Hematopoietic multipotent progenitor cell treated with erythropoietin and hydrocortisone succinate and interleukin-3 and kit ligand, for 4 days (in vitro differentiated cells): ENCODE results near the gene ADCY7.

Experiments
- DNase-seq: peaks from one replicate; pipeline ENCODE4 v3.0.0-alpha.2; 2015

ADCY7 gene

GRCh38 chr16:50269061-50269705, 2.8 kb downstream of the ADCY7 start:
- no peak for DNase-seq

GRCh38 chr16:50269769-50270509, 3.6 kb downstream of the ADCY7 start:
- DNase-seq = no peak

- DNase-seq = no peak
Measured at GRCh38 chr16:50270510-50271147, 4.3 kb downstream of the ADCY7 start.

- DNase-seq = no peak
Measured at GRCh38 chr16:50271148-50272041, 5.0 kb downstream of the ADCY7 start.

- no peak for DNase-seq
Measured at GRCh38 chr16:50272111-50272571, 5.8 kb downstream of the ADCY7 start.

- DNase-seq = no peak
Measured at GRCh38 chr16:50272687-50273381, 6.5 kb downstream of the ADCY7 start.

- DNase-seq = no peak
Measured at GRCh38 chr16:50273382-50273690, 7.0 kb downstream of the ADCY7 start.

GRCh38 chr16:50273888-50274325, 7.6 kb downstream of the ADCY7 start:
- peak; percentile 92 for DNase-seq

- peak; percentile 89 for DNase-seq
Measured at GRCh38 chr16:50274326-50275097, 8.2 kb downstream of the ADCY7 start.

GRCh38 chr16:50275098-50275415, 8.7 kb downstream of the ADCY7 start:
- no peak for DNase-seq

GRCh38 chr16:50275428-50276325, 9.3 kb downstream of the ADCY7 start:
- no peak for DNase-seq

GRCh38 chr16:50276326-50276640, 9.9 kb downstream of the ADCY7 start:
- no peak for DNase-seq

GRCh38 chr16:50276801-50277555, 10.6 kb downstream of the ADCY7 start:
- no peak for DNase-seq

- no peak for DNase-seq
Measured at GRCh38 chr16:50278251-50278650, 11.9 kb downstream of the ADCY7 start.

- DNase-seq = no peak
Measured at GRCh38 chr16:50279504-50279865, 13.1 kb downstream of the ADCY7 start.

GRCh38 chr16:50280932-50281331, 14.6 kb downstream of the ADCY7 start:
- DNase-seq = no peak

GRCh38 chr16:50281391-50282009, 15.1 kb downstream of the ADCY7 start:
- DNase-seq = no peak

GRCh38 chr16:50282010-50282538, 15.7 kb downstream of the ADCY7 start:
- DNase-seq = peak; percentile 99

- peak; percentile 77 for DNase-seq
Measured at GRCh38 chr16:50282955-50283631, 16.7 kb downstream of the ADCY7 start.
